PFSK-1 (cell line): ENCODE measurements around the gene EEF1AKMT3.

Source experiments
- FOXP2 ChIP-seq: optimal IDR thresholded peaks from 2 replicates; pipeline ENCODE3; 2011; ENCODE audit warnings: borderline replicate concordance, control low read depth, inconsistent platforms; ENCODE audit not compliant: insufficient read depth; ENCODE audit errors: extremely low read length, extremely low read depth
- POLR2AphosphoS5 ChIP-seq: IDR thresholded peaks from 2 replicates; pipeline ENCODE4 v1.6.1; 2012; ENCODE audit warnings: low read depth, mild to moderate bottlenecking, control low read depth, low read length, moderate library complexity
- SIN3A ChIP-seq: IDR thresholded peaks from 2 replicates; pipeline ENCODE4 v1.6.1; 2012; ENCODE audit warnings: mild to moderate bottlenecking, low read length, moderate library complexity, borderline replicate concordance; ENCODE audit not compliant: insufficient read depth
- TAF1 ChIP-seq: IDR thresholded peaks from 2 replicates; pipeline ENCODE4 v1.6.1; 2012; ENCODE audit warnings: low read length, control low read depth, borderline replicate concordance; ENCODE audit not compliant: insufficient read depth

GRCh38 chr12:57746025-57746424, 26.4 kb upstream of the EEF1AKMT3 start:
- TF ChIP-seq TAF1 (no peak), SIN3A (no peak), FOXP2 (no peak), POLR2AphosphoS5 (no peak; the same call in 1 of the 2 replicates)
